Activated naive CD4-positive, alpha-beta T cell treated with anti-CD3 and anti-CD28 coated beads for 36 hours (primary cell): ENCODE data around the gene KLK3. TPM values are rescaled to one million over a fixed set of nuclear protein-coding genes. Genes with fewer than 3 reads are reported as not detected.
A peak's percentile ranks its signal among the peaks of the same experiment; 100 is the strongest.
"Not testable (repeated sequence)": the region's sequence is repeated elsewhere in the genome, so short reads cannot be mapped to it uniquely, and the experiment has no call there.

Experiments
- CTCF ChIA-PET: fragments of 350-600 bp; sonication (Branson Sonifier 250); formaldehyde crosslinking; loops from one replicate; lab custom pipeline; 2021; ENCODE audit warnings: antibody characterized with exemption; lab: Charles Lee
- DNase-seq: peaks from one replicate; pipeline ENCODE4 v3.0.0-alpha.2; 2020
- H3K27ac Mint-ChIP-seq: one replicate; pipeline ENCODE4 v1.8.0; 2021; ENCODE audit warnings: mild to moderate bottlenecking, mixed read lengths
- H3K27me3 Mint-ChIP-seq: one replicate; pipeline ENCODE4 v1.8.0; 2021; ENCODE audit warnings: low read depth, mixed read lengths
- H3K36me3 Mint-ChIP-seq: one replicate; pipeline ENCODE4 v1.8.0; 2021; ENCODE audit warnings: low read depth, mixed read lengths
- H3K4me1 Mint-ChIP-seq: one replicate; pipeline ENCODE4 v1.8.0; 2021; ENCODE audit warnings: low read depth, mixed read lengths
- H3K4me3 Mint-ChIP-seq: one replicate; pipeline ENCODE4 v1.8.0; 2021; ENCODE audit warnings: mild to moderate bottlenecking, moderate library complexity, mixed read lengths
- H3K9me3 Mint-ChIP-seq: one replicate; pipeline ENCODE4 v1.8.0; 2021; ENCODE audit warnings: mixed read lengths
- intact Hi-C: fragments of 100-400 bp; cut with micrococcal nuclease; formaldehyde crosslinking; loops from one replicate; pipeline ENCODE4 v1.15.1; 2023
- total RNA-seq, 2 experiments: library from RNA; stranded (reverse); gene quantifications; one replicate each; pipeline ENCODE4 v1.2.3, GENCODE V29; 2021

Gene KLK3
- not detected for total RNA-seq

GRCh38 chr19:50854636-50855410 lies at the start of gene KLK3:
Gene KLK3 (plus strand): TSS chr19:50854915. CDS start chr19:50854956, 41 bp downstream.
- Mint-ChIP-seq H3K4me3 (no peak within 1 kb of the TSS), H3K27me3 (peaks cover 43% of the 10 kb centered on the region), H3K9me3 (no peaks in the 10 kb centered on the region), H3K36me3 (no peaks in the 10 kb centered on the region), H3K4me1 (no peaks in the 10 kb centered on the region), H3K27ac (no peak within 1 kb of the TSS)
- no peak for DNase-seq
- CTCF ChIA-PET, result no interaction called here
- intact Hi-C loops, result no loop called here

- peaks cover 4% of the 10 kb centered on the region for H3K36me3 Mint-ChIP-seq
- H3K27me3 Mint-ChIP-seq, result peaks cover 1% of the 10 kb centered on the region
- CTCF ChIA-PET, result no interaction called here
- DNase-seq, result no peak
- peaks cover 6% of the 10 kb centered on the region for H3K4me1 Mint-ChIP-seq
- no peak overlapping the region for H3K27ac Mint-ChIP-seq
- H3K9me3 Mint-ChIP-seq, result no peaks in the 10 kb centered on the region
- intact Hi-C loops, result no loop called here
- no peak overlapping the region for H3K4me3 Mint-ChIP-seq
Observed at GRCh38 chr19:50808856-50809255, 45.9 kb upstream of the KLK3 start.

GRCh38 chr19:50811622-50812238 lies 43.0 kb upstream of the KLK3 start:
- intact Hi-C loops, CTCF ChIA-PET, H3K36me3 Mint-ChIP-seq, DNase-seq, H3K4me1 Mint-ChIP-seq, H3K4me3 Mint-ChIP-seq, H3K9me3 Mint-ChIP-seq, H3K27ac Mint-ChIP-seq: not testable (repeated sequence)
- peaks cover 17% of the 10 kb centered on the region for H3K27me3 Mint-ChIP-seq

GRCh38 chr19:50812474-50812873 lies 42.2 kb upstream of the KLK3 start:
- CTCF ChIA-PET, result no interaction called here
- intact Hi-C loops, result no loop called here
- Mint-ChIP-seq H3K9me3 (no peaks in the 10 kb centered on the region), H3K36me3 (no peaks in the 10 kb centered on the region), H3K27me3 (peaks cover 22% of the 10 kb centered on the region), H3K4me1 (peaks cover 10% of the 10 kb centered on the region), H3K4me3 (no peak overlapping the region), H3K27ac (no peak overlapping the region)
- no peak for DNase-seq

- Mint-ChIP-seq H3K4me1 (peaks cover 31% of the 10 kb centered on the region), H3K4me3 (no peak overlapping the region), H3K9me3 (no peaks in the 10 kb centered on the region), H3K27me3 (peaks cover 36% of the 10 kb centered on the region), H3K27ac (no peak overlapping the region), H3K36me3 (no peaks in the 10 kb centered on the region)
- intact Hi-C loops, result no loop called here
- no peak for DNase-seq
- CTCF ChIA-PET, result interaction anchor here (0.7 kb wide), 1 partner anchor 34 kb away, joined by 3 read pairs; no protein-coding TSS in a partner anchor
Observed at GRCh38 chr19:50814883-50815282, 39.8 kb upstream of the KLK3 start.

- H3K9me3 Mint-ChIP-seq, result no peaks in the 10 kb centered on the region
- DNase-seq, result no peak
- H3K4me3 Mint-ChIP-seq, result no peak overlapping the region
- CTCF ChIA-PET, result interaction anchor here (0.7 kb wide), 1 partner anchor 35 kb away, joined by 3 read pairs; no protein-coding TSS in a partner anchor
- intact Hi-C loops, result no loop called here
- no peaks in the 10 kb centered on the region for H3K36me3 Mint-ChIP-seq
- no peak overlapping the region for H3K27ac Mint-ChIP-seq
- H3K4me1 Mint-ChIP-seq, result peaks cover 36% of the 10 kb centered on the region
- peaks cover 42% of the 10 kb centered on the region for H3K27me3 Mint-ChIP-seq
Observed at GRCh38 chr19:50815439-50815838, 39.3 kb upstream of the KLK3 start.

GRCh38 chr19:50817941-50818858 lies 36.5 kb upstream of the KLK3 start:
- Mint-ChIP-seq H3K9me3 (no peaks in the 10 kb centered on the region), H3K36me3 (no peaks in the 10 kb centered on the region), H3K27me3 (peaks cover 64% of the 10 kb centered on the region), H3K27ac (peak overlapping the region; percentile 37), H3K4me1 (peaks cover 43% of the 10 kb centered on the region), H3K4me3 (peak overlapping the region; percentile 67)
- intact Hi-C loops, result loop anchor here (1.0 to 2.0 kb wide), 2 partner anchors 14 to 17 kb away; no protein-coding TSS in a partner anchor
- DNase-seq, result peak; percentile 72
- CTCF ChIA-PET, result no interaction called here

GRCh38 chr19:50818859-50819472 lies 35.7 kb upstream of the KLK3 start:
- Mint-ChIP-seq H3K36me3 (no peaks in the 10 kb centered on the region), H3K9me3 (no peaks in the 10 kb centered on the region), H3K4me1 (peaks cover 43% of the 10 kb centered on the region), H3K27ac (no peak overlapping the region), H3K4me3 (peak overlapping the region; percentile 67), H3K27me3 (peaks cover 65% of the 10 kb centered on the region)
- CTCF ChIA-PET, result no interaction called here
- DNase-seq, result no peak
- intact Hi-C loops, result no loop called here

- Mint-ChIP-seq H3K4me1 (peaks cover 43% of the 10 kb centered on the region), H3K36me3 (no peaks in the 10 kb centered on the region), H3K27me3 (peaks cover 62% of the 10 kb centered on the region), H3K4me3 (no peak overlapping the region), H3K27ac (no peak overlapping the region), H3K9me3 (no peaks in the 10 kb centered on the region)
- no peak for DNase-seq
- CTCF ChIA-PET, result no interaction called here
- intact Hi-C loops, result no loop called here
Observed at GRCh38 chr19:50819636-50820035, 35.1 kb upstream of the KLK3 start.

- Mint-ChIP-seq H3K27ac (no peak overlapping the region), H3K27me3 (peaks cover 58% of the 10 kb centered on the region), H3K36me3 (no peaks in the 10 kb centered on the region), H3K9me3 (no peaks in the 10 kb centered on the region), H3K4me3 (peak overlapping the region; percentile 31), H3K4me1 (peaks cover 43% of the 10 kb centered on the region)
- CTCF ChIA-PET, result interaction anchor here (0.6 kb wide), 1 partner anchor 696 kb away, joined by 4 read pairs; no protein-coding TSS in a partner anchor
- DNase-seq, result no peak
- intact Hi-C loops, result no loop called here
Observed at GRCh38 chr19:50820086-50820485, 34.6 kb upstream of the KLK3 start.

- H3K4me3 Mint-ChIP-seq, result peak overlapping the region; percentile 31
- intact Hi-C loops, result no loop called here
- no peaks in the 10 kb centered on the region for H3K9me3 Mint-ChIP-seq
- H3K36me3 Mint-ChIP-seq, result no peaks in the 10 kb centered on the region
- peaks cover 57% of the 10 kb centered on the region for H3K27me3 Mint-ChIP-seq
- DNase-seq, result peak; percentile 27
- peaks cover 43% of the 10 kb centered on the region for H3K4me1 Mint-ChIP-seq
- no peak overlapping the region for H3K27ac Mint-ChIP-seq
- CTCF ChIA-PET, result interaction anchor here (0.6 kb wide), 1 partner anchor 697 kb away, joined by 4 read pairs; no protein-coding TSS in a partner anchor
Observed at GRCh38 chr19:50820549-50821247, 34.0 kb upstream of the KLK3 start.
